Muscle of leg (tissue), 11 donors: Measurements from ENCODE around the gene BIRC7. TPM values are rescaled to one million over a fixed set of nuclear protein-coding genes. Genes with fewer than 3 reads are reported as not detected.

Experiments
- DNase-seq: peaks from one replicate; pipeline ENCODE4 v3.0.0; 2013
- H3K27ac ChIP-seq: one replicate; pipeline ENCODE4 v1.5.1; 2013; ENCODE audit warnings: mild to moderate bottlenecking, low read length, control low read depth
- H3K27me3 ChIP-seq: one replicate; pipeline ENCODE4 v1.6.1; 2013; ENCODE audit warnings: low read length; ENCODE audit not compliant: control insufficient read depth, insufficient read depth
- H3K36me3 ChIP-seq: one replicate; pipeline ENCODE4 v1.6.1; 2013; ENCODE audit warnings: low read length; ENCODE audit not compliant: control insufficient read depth, insufficient read depth
- H3K4me1 ChIP-seq: one replicate; pipeline ENCODE4 v1.6.1; 2013; ENCODE audit warnings: low read length; ENCODE audit not compliant: control insufficient read depth, insufficient read depth
- H3K4me3 ChIP-seq: one replicate; pipeline ENCODE4 v1.5.1; 2013; ENCODE audit warnings: low read length, control low read depth
- H3K9me3 ChIP-seq: replicated peaks from 2 replicates; pipeline ENCODE4 v1.6.1; 2013; ENCODE audit warnings: low read depth, low read length; ENCODE audit not compliant: control insufficient read depth
- WGBS: methylation state at CpG from one replicate; pipeline ENCODE4 v1.1.5; 2013; ENCODE audit warnings: missing lambda C conversion rate; ENCODE audit not compliant: insufficient coverage; 5-methylcytosine and 5-hydroxymethylcytosine counted together
- polyA plus RNA-seq, 8 donors: library from polyadenylated mRNA; unstranded; fragments of 120-200 nt; gene quantifications; one replicate each; pipeline versions ENCODE4 v1.2.1 to v1.2.3, GENCODE V29; 2013; ENCODE audit warnings: inconsistent platforms in 1 of 8, low replicate concordance in 1 of 8; ENCODE audit not compliant: insufficient read length in 8 of 8, insufficient read depth in 1 of 8
- total RNA-seq: library from RNA; stranded (reverse); fragments of 120-200 nt; gene quantifications from one replicate; pipeline ENCODE4 v1.2.4, GENCODE V29; 2013

The BIRC7 gene
- total and polyA plus RNA-seq, 9 donors = 0.13 to 0.61 (median 0.22) TPM; not detected in 4

DNA sequence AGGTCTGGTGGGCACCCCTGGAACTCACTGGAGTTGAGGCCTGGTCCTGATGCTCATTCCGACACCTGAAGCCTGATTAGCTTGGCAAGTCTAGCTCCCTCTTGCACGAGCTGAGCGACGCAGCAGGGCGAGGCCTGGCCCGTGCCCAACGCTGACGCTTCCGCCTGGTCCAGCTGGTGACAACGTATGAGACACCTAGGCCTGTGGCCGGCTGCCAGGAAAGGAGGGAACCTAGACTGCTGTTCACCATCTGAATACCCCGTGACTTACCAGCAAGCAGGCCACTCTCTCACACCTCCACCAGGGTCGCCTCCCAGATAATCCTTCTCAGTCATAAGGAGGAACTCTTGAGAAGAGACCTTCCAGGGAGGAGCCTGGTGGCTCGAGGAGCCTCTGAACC lies 44.3 kb upstream of the BIRC7 start:
- Histone ChIP-seq H3K4me3 (no peak overlapping the region), H3K4me1 (no peaks in the 10 kb centered on the region), H3K9me3 (no peaks in the 10 kb centered on the region), H3K27ac (no peak overlapping the region), H3K36me3 (peaks cover 14% of the 10 kb centered on the region), H3K27me3 (no peaks in the 10 kb centered on the region)
- WGBS = 58% methylated on average over 14 of the region's 14 CpGs
- no peak for DNase-seq

DNA sequence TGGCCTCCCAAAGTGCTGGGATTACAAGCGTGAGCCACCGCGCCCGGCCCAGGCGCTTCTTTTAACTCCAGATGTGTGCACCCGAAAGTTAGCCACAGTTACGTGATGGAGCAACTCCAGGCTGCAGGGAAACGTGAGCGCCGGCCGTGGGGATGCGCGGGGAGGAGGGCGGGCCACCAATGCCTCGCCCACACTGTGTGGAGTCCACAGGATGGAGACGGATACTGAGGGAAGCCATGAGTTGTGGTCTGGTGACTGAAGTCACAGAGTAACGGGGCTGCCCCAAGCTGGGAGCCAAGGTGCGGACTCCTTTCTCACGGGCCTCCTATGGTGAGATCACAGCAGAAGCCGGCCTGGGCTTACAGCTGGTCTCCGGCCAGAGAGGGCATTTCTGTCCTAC lies 43.0 kb upstream of the BIRC7 start:
- DNase-seq = no peak
- Histone ChIP-seq H3K27me3 (no peaks in the 10 kb centered on the region), H3K4me1 (peaks cover 9% of the 10 kb centered on the region), H3K9me3 (no peaks in the 10 kb centered on the region), H3K27ac (no peak overlapping the region), H3K4me3 (no peak overlapping the region), H3K36me3 (peaks cover 20% of the 10 kb centered on the region)
- 92% methylated on average over 19 of the region's 21 CpGs for WGBS

DNA sequence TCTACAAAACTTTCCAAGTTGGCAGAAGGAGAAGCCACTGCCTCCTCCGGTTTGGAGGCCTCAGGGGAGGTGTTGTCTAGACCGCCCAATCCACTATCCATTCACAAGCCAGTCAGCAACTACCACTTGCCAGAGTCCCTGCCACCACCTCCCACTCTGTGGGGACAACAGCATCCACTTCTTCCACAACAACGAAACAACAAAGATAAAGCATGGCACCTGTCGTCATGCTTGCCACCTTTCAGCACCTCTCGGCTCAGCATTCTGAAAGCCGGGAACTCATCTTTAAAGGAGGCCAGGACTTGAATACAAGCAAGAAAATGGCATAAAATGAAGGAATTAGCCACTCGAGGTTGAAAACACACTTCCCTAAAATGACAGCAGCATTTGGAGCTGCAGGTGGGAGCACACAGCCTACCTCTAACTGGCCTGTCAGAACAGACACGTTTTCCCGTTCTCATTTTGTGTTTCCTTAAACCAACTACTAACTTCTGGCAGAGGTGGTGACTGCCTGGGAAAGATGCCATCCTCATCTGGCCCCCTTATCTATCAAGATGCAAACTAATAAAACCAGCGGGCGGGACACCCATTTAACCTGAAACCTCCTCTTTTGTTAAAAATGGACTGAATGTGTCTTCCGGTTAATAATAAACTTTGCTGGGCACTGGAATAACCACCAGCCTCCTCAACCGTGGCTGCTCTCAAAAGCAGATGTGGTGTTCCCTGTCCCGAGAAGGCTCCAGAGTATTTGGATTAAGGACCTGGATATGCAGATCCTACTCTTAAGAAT lies 41.5 kb upstream of the BIRC7 start:
- Histone ChIP-seq H3K27ac (no peak overlapping the region), H3K36me3 (peaks cover 29% of the 10 kb centered on the region), H3K27me3 (no peaks in the 10 kb centered on the region), H3K4me3 (no peak overlapping the region), H3K9me3 (no peaks in the 10 kb centered on the region), H3K4me1 (peaks cover 9% of the 10 kb centered on the region)
- 72% methylated on average over 9 of the region's 14 CpGs for WGBS
- no peak for DNase-seq

DNA sequence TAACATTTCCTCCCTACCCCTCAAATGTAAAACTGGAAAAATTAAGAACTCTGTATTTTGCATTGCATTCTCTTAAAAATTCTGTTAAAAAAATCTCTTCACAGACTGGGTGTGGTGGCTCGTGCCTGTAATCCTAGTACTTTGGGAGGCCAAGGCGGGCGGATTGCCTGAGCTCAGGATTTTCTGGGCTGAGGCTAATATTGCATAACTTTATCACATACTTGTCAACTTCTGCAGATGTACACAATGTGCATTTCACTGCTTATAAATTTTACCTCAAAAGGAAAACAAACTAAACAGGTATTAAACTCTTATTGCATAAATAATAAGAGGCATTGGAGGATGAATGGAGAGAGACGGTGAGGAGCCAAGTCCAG lies 40.9 kb upstream of the BIRC7 start:
- Histone ChIP-seq H3K27me3 (no peaks in the 10 kb centered on the region), H3K4me3 (no peak overlapping the region), H3K36me3 (peaks cover 29% of the 10 kb centered on the region), H3K9me3 (no peaks in the 10 kb centered on the region), H3K4me1 (peaks cover 9% of the 10 kb centered on the region), H3K27ac (no peak overlapping the region)
- 80% methylated on average over 1 of the region's 4 CpGs for WGBS
- DNase-seq = no peak

GRCh38 chr20:63196768-63197470 lies 38.8 kb upstream of the BIRC7 start:
- DNase-seq = no peak
- H3K36me3 ChIP-seq = peaks cover 41% of the 10 kb centered on the region
- no peak overlapping the region for H3K27ac ChIP-seq
- no peaks in the 10 kb centered on the region for H3K9me3 ChIP-seq
- WGBS = 61% methylated on average over 7 of the region's 9 CpGs
- no peaks in the 10 kb centered on the region for H3K27me3 ChIP-seq
- H3K4me3 ChIP-seq = no peak overlapping the region
- peaks cover 9% of the 10 kb centered on the region for H3K4me1 ChIP-seq

- DNase-seq = no peak
- Histone ChIP-seq H3K27ac (no peak overlapping the region), H3K9me3 (no peaks in the 10 kb centered on the region), H3K27me3 (no peaks in the 10 kb centered on the region), H3K36me3 (peaks cover 57% of the 10 kb centered on the region), H3K4me1 (peaks cover 9% of the 10 kb centered on the region), H3K4me3 (no peak overlapping the region)
- WGBS = 78% methylated on average over 5 of the region's 7 CpGs
Measured at GRCh38 chr20:63198606-63199005, 37.1 kb upstream of the BIRC7 start.

DNA sequence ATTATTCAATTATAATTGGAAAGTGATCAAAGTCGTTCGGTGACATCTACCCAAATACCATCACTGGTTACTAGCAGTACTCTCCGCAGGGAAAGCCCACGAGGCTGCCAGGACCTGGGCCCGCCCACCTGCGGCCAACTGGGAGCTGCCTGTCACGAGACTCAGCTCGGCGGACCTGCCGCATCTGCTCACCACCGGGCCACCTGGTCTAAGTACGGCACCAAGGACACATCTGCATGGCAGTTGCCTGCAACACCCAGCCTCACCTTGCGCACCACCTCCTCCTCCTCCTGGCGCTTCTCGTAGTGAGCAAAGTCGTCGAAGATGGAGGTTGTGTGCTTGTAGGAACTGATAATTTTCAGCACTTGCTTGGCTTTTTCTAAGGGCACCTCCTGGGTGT lies 33.7 kb upstream of the BIRC7 start:
- Histone ChIP-seq H3K4me3 (no peak overlapping the region), H3K27ac (no peak overlapping the region), H3K36me3 (peaks cover 75% of the 10 kb centered on the region), H3K4me1 (peaks cover 5% of the 10 kb centered on the region), H3K27me3 (no peaks in the 10 kb centered on the region), H3K9me3 (no peaks in the 10 kb centered on the region)
- DNase-seq = no peak
- WGBS = 83% methylated on average over 12 of the region's 17 CpGs

DNA sequence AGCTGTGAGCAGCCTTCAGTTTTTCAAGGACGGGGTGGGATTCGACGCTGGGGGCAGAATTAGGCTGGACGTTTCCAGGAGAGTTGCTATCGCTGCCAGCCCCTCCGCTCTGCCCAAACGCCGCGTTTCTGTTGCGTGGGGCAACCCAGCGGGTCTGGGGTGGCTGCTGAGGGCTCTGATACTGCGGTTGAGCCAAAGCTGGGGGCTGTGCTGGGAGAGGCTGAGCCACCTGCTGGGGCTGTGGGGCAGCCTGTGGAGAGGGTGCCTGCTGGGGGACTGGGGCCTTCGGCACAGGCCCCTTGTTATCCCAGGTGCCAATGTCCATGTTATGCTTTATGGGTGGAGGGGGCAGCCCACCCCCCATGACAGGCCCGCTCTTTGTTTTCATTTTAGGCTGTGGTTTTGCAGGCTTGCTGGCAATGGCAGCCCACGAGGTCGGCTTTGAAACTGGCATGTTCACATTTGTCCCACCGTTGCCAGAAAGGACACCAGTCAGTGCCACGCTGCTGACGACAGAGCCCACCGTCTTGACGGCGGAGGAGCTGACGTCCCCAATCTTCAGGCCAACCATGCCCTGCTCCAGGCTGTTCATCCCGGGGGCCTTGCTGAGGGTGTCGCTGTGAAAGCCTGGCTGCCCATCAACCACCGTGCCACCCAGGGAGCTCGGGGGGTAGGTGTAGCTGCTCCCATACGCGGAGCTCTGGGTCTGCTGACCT lies 32.7 kb upstream of the BIRC7 start:
- Histone ChIP-seq H3K9me3 (no peaks in the 10 kb centered on the region), H3K4me1 (no peaks in the 10 kb centered on the region), H3K27me3 (no peaks in the 10 kb centered on the region), H3K36me3 (peaks cover 74% of the 10 kb centered on the region), H3K4me3 (no peak overlapping the region), H3K27ac (no peak overlapping the region)
- DNase-seq = no peak
- WGBS = 96% methylated on average over 28 of the region's 29 CpGs

- Histone ChIP-seq H3K4me1 (no peaks in the 10 kb centered on the region), H3K27ac (no peak overlapping the region), H3K27me3 (no peaks in the 10 kb centered on the region), H3K9me3 (no peaks in the 10 kb centered on the region), H3K4me3 (no peak overlapping the region), H3K36me3 (peaks cover 74% of the 10 kb centered on the region)
- DNase-seq = no peak
- WGBS = 91% methylated on average over 5 of the region's 5 CpGs
Measured at GRCh38 chr20:63204362-63204761, 31.3 kb upstream of the BIRC7 start.

- H3K36me3 ChIP-seq = peaks cover 82% of the 10 kb centered on the region
- WGBS = 69% methylated on average over 3 of the region's 10 CpGs
- H3K27me3 ChIP-seq = no peaks in the 10 kb centered on the region
- no peaks in the 10 kb centered on the region for H3K4me1 ChIP-seq
- H3K27ac ChIP-seq = no peak overlapping the region
- H3K9me3 ChIP-seq = no peaks in the 10 kb centered on the region
- H3K4me3 ChIP-seq = no peak overlapping the region
- no peak for DNase-seq
Measured at GRCh38 chr20:63205896-63206295, 29.8 kb upstream of the BIRC7 start.
